ENCODE data around the gene PDS5B.

- TF ChIP-seq EP300 (IDR thresholded peaks at IDR 0.05; ENCODE audit: borderline replicate concordance in 1 of 2, low read depth in 2 of 2, low read length in 2 of 2): no peak
- no peak for TF ChIP-seq RBBP5 (IDR thresholded peaks at IDR 0.05; ENCODE audit: borderline replicate concordance, low read depth, low read length)
Measured at GRCh38 chr13:32582281-32582680, 4.0 kb upstream of the PDS5B start.

Measured in H1 (cell line).